Measurements from ENCODE around the gene NPAS3. TPM values are rescaled to one million over a fixed set of nuclear protein-coding genes. Genes with fewer than 3 reads are reported as not detected.

NPAS3 gene
- total RNA-seq, 2 experiments from 2014 or later, result not detected

DNA sequence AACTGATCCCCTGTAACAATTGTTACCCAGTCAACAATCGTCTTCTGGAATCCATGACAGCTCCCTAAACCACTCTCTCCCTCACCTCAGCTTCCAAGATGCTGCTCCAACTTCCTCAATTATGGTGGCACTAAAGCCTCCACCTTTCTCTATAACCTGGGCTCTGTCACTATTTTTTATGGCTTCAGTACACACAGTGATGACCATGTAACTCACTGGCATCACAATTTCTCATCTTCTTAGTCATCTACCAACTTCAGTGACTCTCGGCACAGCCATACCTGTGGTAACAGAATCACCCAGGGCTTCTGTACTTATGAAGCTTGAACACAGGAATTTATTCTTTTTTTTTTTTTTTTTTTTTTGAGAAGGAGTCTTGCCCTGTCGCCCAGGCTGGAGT is 32.0 kb upstream of the NPAS3 start:
- no TSS peak for BruUV-seq (replicated peaks)
- no peak overlapping the region for H3K4me2 ChIP-seq (ENCODE audit: low read length)
- CTCF ChIA-PET (ENCODE audit: unreplicated experiment), result no interaction called here
- H3K27ac ChIP-seq (ENCODE audit: low read depth, low read length, poor library complexity, severe bottlenecking), result no peak overlapping the region
- TF ChIP-seq, protein P1, sequence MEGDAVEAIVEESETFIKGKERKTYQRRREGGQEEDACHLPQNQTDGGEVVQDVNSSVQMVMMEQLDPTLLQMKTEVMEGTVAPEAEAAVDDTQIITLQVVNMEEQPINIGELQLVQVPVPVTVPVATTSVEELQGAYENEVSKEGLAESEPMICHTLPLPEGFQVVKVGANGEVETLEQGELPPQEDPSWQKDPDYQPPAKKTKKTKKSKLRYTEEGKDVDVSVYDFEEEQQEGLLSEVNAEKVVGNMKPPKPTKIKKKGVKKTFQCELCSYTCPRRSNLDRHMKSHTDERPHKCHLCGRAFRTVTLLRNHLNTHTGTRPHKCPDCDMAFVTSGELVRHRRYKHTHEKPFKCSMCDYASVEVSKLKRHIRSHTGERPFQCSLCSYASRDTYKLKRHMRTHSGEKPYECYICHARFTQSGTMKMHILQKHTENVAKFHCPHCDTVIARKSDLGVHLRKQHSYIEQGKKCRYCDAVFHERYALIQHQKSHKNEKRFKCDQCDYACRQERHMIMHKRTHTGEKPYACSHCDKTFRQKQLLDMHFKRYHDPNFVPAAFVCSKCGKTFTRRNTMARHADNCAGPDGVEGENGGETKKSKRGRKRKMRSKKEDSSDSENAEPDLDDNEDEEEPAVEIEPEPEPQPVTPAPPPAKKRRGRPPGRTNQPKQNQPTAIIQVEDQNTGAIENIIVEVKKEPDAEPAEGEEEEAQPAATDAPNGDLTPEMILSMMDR (conservative IDR thresholded peaks at IDR 0.05; ENCODE audit: low read length), result no peak
- no peak for TF ChIP-seq EZH2phosphoT487 (IDR thresholded peaks at IDR 0.05; ENCODE audit: borderline replicate concordance, low read depth, low read length)
- no peak for DNase-seq (ENCODE audit: low spot score)
- no peaks in the 10 kb centered on the region for H3K79me2 ChIP-seq (ENCODE audit: insufficient read depth, low read depth, low read length)
- no peaks in the 10 kb centered on the region for H3K9me2 ChIP-seq (ENCODE audit: insufficient read depth, low read length)
- no peak overlapping the region for H3K4me3 ChIP-seq (ENCODE audit: low read depth, low read length, poor library complexity, severe bottlenecking)
- intact Hi-C loops (cut with micrococcal nuclease; ENCODE audit: unreplicated experiment), result no loop called here
- H2AFZ ChIP-seq (ENCODE audit: low read length), result no peak overlapping the region
- POLR2A ChIA-PET, result interaction anchor here (0.6 to 1.2 kb wide), 3 partner anchors 18 to 362 kb away, joined by 3 to 4 read pairs (median 3); no protein-coding TSS in a partner anchor
- no peaks in the 10 kb centered on the region for H4K20me1 ChIP-seq (ENCODE audit: insufficient read depth, low read length)
- no peaks in the 10 kb centered on the region for H3K9me3 ChIP-seq (ENCODE audit: low read length)
- peaks cover 21% of the 10 kb centered on the region for H3K36me3 ChIP-seq (ENCODE audit: insufficient read depth, low read length)
- no peaks in the 10 kb centered on the region for H3K4me1 ChIP-seq (ENCODE audit: insufficient read depth, low read length, poor library complexity, severe bottlenecking)

DNA sequence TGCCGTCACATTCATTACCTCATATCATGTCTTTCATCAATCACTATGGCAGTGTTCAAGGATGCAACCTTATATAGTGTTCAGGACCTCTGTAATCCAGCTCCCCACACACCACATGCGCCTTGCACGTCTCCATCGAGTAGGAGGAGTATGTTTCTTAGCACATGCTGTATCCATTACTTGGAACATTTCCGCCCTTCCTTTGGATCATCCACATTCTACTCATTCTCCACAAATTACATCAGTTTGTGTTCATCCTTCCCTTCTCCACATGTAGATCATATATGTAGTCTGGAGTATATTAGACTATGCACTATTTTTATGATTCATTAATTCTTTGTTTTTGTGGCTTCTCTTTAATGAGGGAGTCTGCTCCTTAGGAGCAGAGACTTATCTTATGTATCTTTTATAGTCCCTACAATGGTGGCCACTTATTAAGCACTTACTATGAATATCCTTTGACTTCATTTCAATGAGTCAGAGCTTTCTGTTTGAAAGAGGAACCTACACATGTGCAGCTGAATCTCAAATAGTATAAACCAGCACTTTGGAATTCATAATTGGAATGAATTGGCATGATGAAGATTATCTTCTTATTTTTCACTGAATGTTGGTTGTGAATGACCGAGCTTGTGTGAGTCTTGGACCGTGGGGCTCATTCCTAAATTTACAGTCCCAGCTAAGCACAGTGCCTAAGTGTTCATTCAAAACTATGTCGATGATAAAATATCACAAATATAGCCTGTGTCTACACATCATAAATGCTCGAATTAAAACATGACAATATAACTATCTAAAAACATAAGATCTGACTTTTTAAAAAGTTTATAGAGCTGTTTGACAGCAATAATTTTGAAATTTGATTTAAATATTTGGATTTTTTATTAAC is 30.2 kb upstream of the NPAS3 start:
- no peak overlapping the region for H3K4me2 ChIP-seq (ENCODE audit: low read length)
- ChIA-PET CTCF (ENCODE audit: unreplicated experiment) (no interaction called here), POLR2A (no interaction called here)
- no peaks in the 10 kb centered on the region for H3K9me3 ChIP-seq (ENCODE audit: low read length)
- BruUV-seq (replicated peaks), result no TSS peak
- no peak for DNase-seq (ENCODE audit: low spot score)
- no peaks in the 10 kb centered on the region for H4K20me1 ChIP-seq (ENCODE audit: insufficient read depth, low read length)
- no peak overlapping the region for H2AFZ ChIP-seq (ENCODE audit: low read length)
- no peaks in the 10 kb centered on the region for H3K79me2 ChIP-seq (ENCODE audit: insufficient read depth, low read depth, low read length)
- H3K36me3 ChIP-seq (ENCODE audit: insufficient read depth, low read length), result peaks cover 12% of the 10 kb centered on the region
- no peak overlapping the region for H3K27ac ChIP-seq (ENCODE audit: low read depth, low read length, poor library complexity, severe bottlenecking)
- no peaks in the 10 kb centered on the region for H3K4me1 ChIP-seq (ENCODE audit: insufficient read depth, low read length, poor library complexity, severe bottlenecking)
- no peak for TF ChIP-seq EZH2phosphoT487 (IDR thresholded peaks at IDR 0.05; ENCODE audit: borderline replicate concordance, low read depth, low read length)
- TF ChIP-seq, protein P1 (conservative IDR thresholded peaks at IDR 0.05; ENCODE audit: low read length), result no peak
- H3K4me3 ChIP-seq (ENCODE audit: low read depth, low read length, poor library complexity, severe bottlenecking), result no peak overlapping the region
- intact Hi-C loops (cut with micrococcal nuclease; ENCODE audit: unreplicated experiment), result no loop called here
- no peaks in the 10 kb centered on the region for H3K9me2 ChIP-seq (ENCODE audit: insufficient read depth, low read length)

DNA sequence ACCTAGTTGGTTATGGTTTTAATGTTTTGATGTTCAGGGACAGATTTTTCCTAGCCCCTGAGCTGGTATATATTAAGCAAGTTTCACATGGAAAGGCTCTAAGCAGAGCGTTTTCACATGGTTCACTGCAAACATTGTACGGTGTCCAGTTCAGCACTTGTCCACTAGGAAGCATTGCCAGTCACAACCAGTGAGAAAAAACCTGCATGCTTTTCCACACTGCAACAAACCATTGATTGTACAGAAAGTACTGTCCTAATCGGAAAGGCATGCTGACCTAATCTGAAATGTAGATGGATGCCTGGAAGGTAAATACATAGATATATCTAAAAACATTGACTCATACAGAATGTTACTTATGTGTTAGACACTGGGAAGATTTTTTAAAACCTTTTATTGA is 25.0 kb upstream of the NPAS3 start:
- no peak overlapping the region for H3K4me2 ChIP-seq (ENCODE audit: low read length)
- BruUV-seq (replicated peaks), result no TSS peak
- CTCF ChIA-PET (ENCODE audit: unreplicated experiment), result no interaction called here
- H2AFZ ChIP-seq (ENCODE audit: low read length), result no peak overlapping the region
- no peaks in the 10 kb centered on the region for H3K4me1 ChIP-seq (ENCODE audit: insufficient read depth, low read length, poor library complexity, severe bottlenecking)
- H3K9me2 ChIP-seq (ENCODE audit: insufficient read depth, low read length), result no peaks in the 10 kb centered on the region
- no peak overlapping the region for H3K27ac ChIP-seq (ENCODE audit: low read depth, low read length, poor library complexity, severe bottlenecking)
- POLR2A ChIA-PET, result no interaction called here
- TF ChIP-seq, protein P1 (conservative IDR thresholded peaks at IDR 0.05; ENCODE audit: low read length), result no peak
- no peak for TF ChIP-seq EZH2phosphoT487 (IDR thresholded peaks at IDR 0.05; ENCODE audit: borderline replicate concordance, low read depth, low read length)
- H3K36me3 ChIP-seq (ENCODE audit: insufficient read depth, low read length), result peaks cover 9% of the 10 kb centered on the region; the same call in 1 of the 2 replicates
- no peak for DNase-seq (ENCODE audit: low spot score)
- no peaks in the 10 kb centered on the region for H3K79me2 ChIP-seq (ENCODE audit: insufficient read depth, low read depth, low read length)
- H3K9me3 ChIP-seq (ENCODE audit: low read length), result no peaks in the 10 kb centered on the region
- intact Hi-C loops (cut with micrococcal nuclease; ENCODE audit: unreplicated experiment), result no loop called here
- H3K4me3 ChIP-seq (ENCODE audit: low read depth, low read length, poor library complexity, severe bottlenecking), result no peak overlapping the region
- no peaks in the 10 kb centered on the region for H4K20me1 ChIP-seq (ENCODE audit: insufficient read depth, low read length)
